Upper lobe of left lung (tissue), 4 donors: Measurements from ENCODE around the gene GATA3.
"Not testable (repeated sequence)": the region's sequence is repeated elsewhere in the genome, so short reads cannot be mapped to it uniquely, and the experiment has no call there.

ENCODE experiments used
- POLR2A ChIP-seq, 4 donors: fragments of 450-650 bp; IDR thresholded peaks; one replicate each; pipeline ENCODE4 v1.5.1; 2016 to 2017; ENCODE audit warnings: antibody characterized with exemption in 4 of 4, mild to moderate bottlenecking in 2 of 4
- POLR2AphosphoS5 ChIP-seq, 2 donors: sonication (generic); formaldehyde crosslinking; IDR thresholded peaks; one replicate each; pipeline ENCODE4 v1.5.1; 2017; ENCODE audit warnings: antibody characterized with exemption in 2 of 2
- TF ChIP-seq, protein P1 (sequence below), 6 experiments: fragments of 450-650 bp in 4 of 6; fragments of 200-600 bp in 2 of 6; sonication (generic) in 2 of 6; IDR thresholded peaks; one replicate each; pipeline ENCODE4 v1.5.1; 2016 to 2019; ENCODE audit warnings: antibody characterized with exemption in 6 of 6

DNA sequence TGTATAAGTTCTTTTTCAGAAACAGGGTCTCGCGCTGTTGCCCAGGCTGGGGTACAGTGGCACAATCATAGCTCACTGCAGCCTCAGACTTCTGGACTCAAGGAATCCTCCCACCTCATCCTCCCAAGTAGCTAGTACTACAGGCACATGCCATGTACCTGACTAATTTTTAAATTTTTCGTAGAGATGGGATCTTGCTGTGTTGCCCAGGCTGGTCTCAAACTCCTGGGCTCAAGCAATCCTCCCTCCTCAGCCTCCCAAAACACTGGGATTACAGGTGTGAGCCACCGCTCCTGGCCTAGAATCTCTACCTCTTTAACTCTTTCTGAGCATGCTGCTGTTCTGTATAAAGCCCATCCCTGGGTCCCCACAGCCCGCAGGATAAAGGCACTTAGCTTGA is 23.3 kb upstream of the GATA3 start:
- TF ChIP-seq, protein P1, sequence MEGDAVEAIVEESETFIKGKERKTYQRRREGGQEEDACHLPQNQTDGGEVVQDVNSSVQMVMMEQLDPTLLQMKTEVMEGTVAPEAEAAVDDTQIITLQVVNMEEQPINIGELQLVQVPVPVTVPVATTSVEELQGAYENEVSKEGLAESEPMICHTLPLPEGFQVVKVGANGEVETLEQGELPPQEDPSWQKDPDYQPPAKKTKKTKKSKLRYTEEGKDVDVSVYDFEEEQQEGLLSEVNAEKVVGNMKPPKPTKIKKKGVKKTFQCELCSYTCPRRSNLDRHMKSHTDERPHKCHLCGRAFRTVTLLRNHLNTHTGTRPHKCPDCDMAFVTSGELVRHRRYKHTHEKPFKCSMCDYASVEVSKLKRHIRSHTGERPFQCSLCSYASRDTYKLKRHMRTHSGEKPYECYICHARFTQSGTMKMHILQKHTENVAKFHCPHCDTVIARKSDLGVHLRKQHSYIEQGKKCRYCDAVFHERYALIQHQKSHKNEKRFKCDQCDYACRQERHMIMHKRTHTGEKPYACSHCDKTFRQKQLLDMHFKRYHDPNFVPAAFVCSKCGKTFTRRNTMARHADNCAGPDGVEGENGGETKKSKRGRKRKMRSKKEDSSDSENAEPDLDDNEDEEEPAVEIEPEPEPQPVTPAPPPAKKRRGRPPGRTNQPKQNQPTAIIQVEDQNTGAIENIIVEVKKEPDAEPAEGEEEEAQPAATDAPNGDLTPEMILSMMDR (IDR thresholded peaks at IDR 0.05): not testable (repeated sequence)
- TF ChIP-seq POLR2AphosphoS5, POLR2A (IDR thresholded peaks at IDR 0.05): not testable (repeated sequence)
